Activated naive CD4-positive, alpha-beta T cell treated with anti-CD3 and anti-CD28 coated beads, Interleukin-2, amount 10 ng/mL, durations not matched to agents 7 days and 5 days (primary cell): ENCODE measurements around the gene NT5DC1.

Source experiments
- CTCF ChIA-PET: fragments of 350-600 bp; sonication (Branson Sonifier 250); formaldehyde crosslinking; loops from one replicate; lab custom pipeline; 2021; ENCODE audit warnings: antibody characterized with exemption; lab: Charles Lee
- DNase-seq: peaks from one replicate; pipeline ENCODE4 v3.0.0-alpha.2; 2020
- H3K27ac Mint-ChIP-seq: one replicate; pipeline ENCODE4 v1.8.0; 2021; ENCODE audit warnings: mild to moderate bottlenecking, moderate library complexity, mixed read lengths
- H3K27me3 Mint-ChIP-seq: one replicate; pipeline ENCODE4 v1.8.0; 2021; ENCODE audit warnings: mild to moderate bottlenecking, mixed read lengths
- H3K36me3 Mint-ChIP-seq: one replicate; pipeline ENCODE4 v1.8.0; 2021; ENCODE audit warnings: mixed read lengths
- H3K4me1 Mint-ChIP-seq: one replicate; pipeline ENCODE4 v1.8.0; 2021; ENCODE audit warnings: mixed read lengths
- H3K4me3 Mint-ChIP-seq: one replicate; pipeline ENCODE4 v1.8.0; 2021; ENCODE audit warnings: mild to moderate bottlenecking, moderate library complexity, mixed read lengths
- H3K9me3 Mint-ChIP-seq: one replicate; pipeline ENCODE4 v1.8.0; 2021; ENCODE audit warnings: mixed read lengths

Gene NT5DC1

GRCh38 chr6:116136373-116136772 lies 35.7 kb downstream of the NT5DC1 start:
- Mint-ChIP-seq H3K4me1 (peaks cover 10% of the 10 kb centered on the region), H3K4me3 (no peak overlapping the region), H3K36me3 (peaks cover 11% of the 10 kb centered on the region), H3K9me3 (no peaks in the 10 kb centered on the region), H3K27me3 (no peaks in the 10 kb centered on the region), H3K27ac (no peak overlapping the region)
- CTCF ChIA-PET, result no interaction called here
- no peak for DNase-seq

- CTCF ChIA-PET, result no interaction called here
- H3K9me3 Mint-ChIP-seq, result no peaks in the 10 kb centered on the region
Observed at GRCh38 chr6:116136933-116137340, 36.3 kb downstream of the NT5DC1 start.

GRCh38 chr6:116139917-116140316 lies 39.3 kb downstream of the NT5DC1 start:
- Mint-ChIP-seq H3K27me3 (no peaks in the 10 kb centered on the region), H3K27ac (no peak overlapping the region), H3K9me3 (no peaks in the 10 kb centered on the region), H3K36me3 (peaks cover 6% of the 10 kb centered on the region), H3K4me3 (no peak overlapping the region), H3K4me1 (peaks cover 10% of the 10 kb centered on the region)
- DNase-seq, result no peak
- CTCF ChIA-PET, result no interaction called here

More at GRCh38 chr6:116136933-116137340, 36.3 kb downstream of the NT5DC1 start:
- Mint-ChIP-seq H3K27me3 (no peaks in the 10 kb centered on the region), H3K27ac (peak overlapping the region; percentile 37), H3K4me3 (no peak overlapping the region), H3K36me3 (peaks cover 11% of the 10 kb centered on the region), H3K4me1 (peaks cover 10% of the 10 kb centered on the region)
- DNase-seq, result peak; percentile 29

- Mint-ChIP-seq H3K27me3 (no peaks in the 10 kb centered on the region), H3K4me1 (no peaks in the 10 kb centered on the region), H3K9me3 (no peaks in the 10 kb centered on the region), H3K4me3 (no peak overlapping the region), H3K36me3 (no peaks in the 10 kb centered on the region), H3K27ac (no peak overlapping the region)
- DNase-seq, result no peak
- CTCF ChIA-PET, result no interaction called here
Observed at GRCh38 chr6:116144605-116145004, 44.0 kb downstream of the NT5DC1 start.

- no peaks in the 10 kb centered on the region for H3K9me3 Mint-ChIP-seq
- no peaks in the 10 kb centered on the region for H3K36me3 Mint-ChIP-seq
Observed at GRCh38 chr6:116145803-116146675, 45.4 kb downstream of the NT5DC1 start.

GRCh38 chr6:116152620-116153019 lies 52.0 kb downstream of the NT5DC1 start:
- DNase-seq, result no peak
- Mint-ChIP-seq H3K4me3 (no peak overlapping the region), H3K4me1 (no peaks in the 10 kb centered on the region), H3K9me3 (no peaks in the 10 kb centered on the region), H3K27ac (no peak overlapping the region), H3K27me3 (no peaks in the 10 kb centered on the region), H3K36me3 (no peaks in the 10 kb centered on the region)
- CTCF ChIA-PET, result no interaction called here

More at GRCh38 chr6:116145803-116146675, 45.4 kb downstream of the NT5DC1 start:
- CTCF ChIA-PET, result no interaction called here
- no peak for DNase-seq
- no peaks in the 10 kb centered on the region for H3K27me3 Mint-ChIP-seq
- no peaks in the 10 kb centered on the region for H3K4me1 Mint-ChIP-seq
- no peak overlapping the region for H3K4me3 Mint-ChIP-seq
- H3K27ac Mint-ChIP-seq, result no peak overlapping the region

- Mint-ChIP-seq H3K4me1 (no peaks in the 10 kb centered on the region), H3K4me3 (no peak overlapping the region), H3K36me3 (peaks cover 6% of the 10 kb centered on the region), H3K27ac (no peak overlapping the region), H3K9me3 (no peaks in the 10 kb centered on the region), H3K27me3 (no peaks in the 10 kb centered on the region)
- no peak for DNase-seq
- CTCF ChIA-PET, result no interaction called here
Observed at GRCh38 chr6:116154887-116155286, 54.2 kb downstream of the NT5DC1 start.

- Mint-ChIP-seq H3K36me3 (peaks cover 10% of the 10 kb centered on the region), H3K9me3 (peaks cover 4% of the 10 kb centered on the region), H3K4me3 (no peak overlapping the region), H3K27ac (no peak overlapping the region), H3K4me1 (no peaks in the 10 kb centered on the region), H3K27me3 (no peaks in the 10 kb centered on the region)
- CTCF ChIA-PET, result no interaction called here
- no peak for DNase-seq
Observed at GRCh38 chr6:116156405-116157326, 56.0 kb downstream of the NT5DC1 start.

- Mint-ChIP-seq H3K27me3 (no peaks in the 10 kb centered on the region), H3K27ac (no peak overlapping the region), H3K4me3 (no peak overlapping the region), H3K4me1 (no peaks in the 10 kb centered on the region), H3K36me3 (peaks cover 10% of the 10 kb centered on the region), H3K9me3 (peaks cover 4% of the 10 kb centered on the region)
- CTCF ChIA-PET, result no interaction called here
- DNase-seq, result no peak
Observed at GRCh38 chr6:116157391-116157790, 56.7 kb downstream of the NT5DC1 start.

- CTCF ChIA-PET, result no interaction called here
- Mint-ChIP-seq H3K4me1 (no peaks in the 10 kb centered on the region), H3K27ac (no peak overlapping the region), H3K9me3 (peaks cover 7% of the 10 kb centered on the region), H3K36me3 (peaks cover 12% of the 10 kb centered on the region), H3K27me3 (no peaks in the 10 kb centered on the region), H3K4me3 (no peak overlapping the region)
- no peak for DNase-seq
Observed at GRCh38 chr6:116158641-116159040, 58.0 kb downstream of the NT5DC1 start.

- no peaks in the 10 kb centered on the region for H3K4me1 Mint-ChIP-seq
- peaks cover 12% of the 10 kb centered on the region for H3K36me3 Mint-ChIP-seq
- H3K9me3 Mint-ChIP-seq, result peaks cover 8% of the 10 kb centered on the region
- H3K4me3 Mint-ChIP-seq, result no peak overlapping the region
- H3K27ac Mint-ChIP-seq, result no peak overlapping the region
- CTCF ChIA-PET, result no interaction called here
- no peaks in the 10 kb centered on the region for H3K27me3 Mint-ChIP-seq
- no peak for DNase-seq
Observed at GRCh38 chr6:116159782-116160524, 59.3 kb downstream of the NT5DC1 start.

GRCh38 chr6:116165596-116165995 lies 64.9 kb downstream of the NT5DC1 start:
- peaks cover 8% of the 10 kb centered on the region for H3K9me3 Mint-ChIP-seq
- H3K36me3 Mint-ChIP-seq, result peaks cover 5% of the 10 kb centered on the region
- no peaks in the 10 kb centered on the region for H3K4me1 Mint-ChIP-seq
- no peak for DNase-seq
- CTCF ChIA-PET, result no interaction called here
- H3K4me3 Mint-ChIP-seq, result no peak overlapping the region
- H3K27ac Mint-ChIP-seq, result no peak overlapping the region
- H3K27me3 Mint-ChIP-seq, result no peaks in the 10 kb centered on the region

GRCh38 chr6:116166369-116166768 lies 65.7 kb downstream of the NT5DC1 start:
- H3K27ac Mint-ChIP-seq, result no peak overlapping the region
- H3K9me3 Mint-ChIP-seq, result peaks cover 8% of the 10 kb centered on the region
- peaks cover 5% of the 10 kb centered on the region for H3K36me3 Mint-ChIP-seq
- CTCF ChIA-PET, result no interaction called here
- H3K27me3 Mint-ChIP-seq, result no peaks in the 10 kb centered on the region
- no peak overlapping the region for H3K4me3 Mint-ChIP-seq
- H3K4me1 Mint-ChIP-seq, result no peaks in the 10 kb centered on the region
- no peak for DNase-seq

GRCh38 chr6:116168148-116168547 lies 67.5 kb downstream of the NT5DC1 start:
- Mint-ChIP-seq H3K4me1 (no peaks in the 10 kb centered on the region), H3K36me3 (peaks cover 3% of the 10 kb centered on the region), H3K4me3 (no peak overlapping the region), H3K27me3 (no peaks in the 10 kb centered on the region), H3K9me3 (peaks cover 8% of the 10 kb centered on the region), H3K27ac (no peak overlapping the region)
- DNase-seq, result no peak
- CTCF ChIA-PET, result no interaction called here
